WTC11 (cell line): Measurements from ENCODE around the gene NHERF1. TPM values are rescaled to one million over a fixed set of nuclear protein-coding genes. Genes with fewer than 3 reads are reported as not detected.

Experiments used
- ATAC-seq: fragments of 200-7000 bp; cut with Tn5 transposase; 2 replicates; pipeline ENCODE4 v1.10.0; 2021; ENCODE audit warnings: mild to moderate bottlenecking, moderate library complexity
- CTCF ChIA-PET: fragments of 300-600 bp; sonication (Branson Sonifier 250); formaldehyde crosslinking; loops from one replicate; lab custom pipeline; 2021; ENCODE audit warnings: antibody characterized with exemption; lab: Charles Lee
- POLR2A ChIA-PET: fragments of 350-600 bp; sonication (Branson Sonifier 250); formaldehyde crosslinking; loops from one replicate; lab custom pipeline; 2021; ENCODE audit warnings: antibody characterized with exemption; lab: Charles Lee
- DNase-seq: peaks from one replicate; pipeline ENCODE4 v3.0.0; 2021; ENCODE audit warnings: low spot score
- H3K27ac Mint-ChIP-seq: 2 replicates; pipeline ENCODE4 v1.8.0; 2021; ENCODE audit warnings: mixed read lengths
- H3K27me3 Mint-ChIP-seq: 2 replicates; pipeline ENCODE4 v1.8.0; 2021; ENCODE audit warnings: low read depth, mild to moderate bottlenecking, moderate library complexity, mixed read lengths
- H3K36me3 Mint-ChIP-seq: 2 replicates; pipeline ENCODE4 v1.8.0; 2021; ENCODE audit warnings: mixed read lengths
- H3K4me1 Mint-ChIP-seq: 2 replicates; pipeline ENCODE4 v1.8.0; 2022; ENCODE audit warnings: mixed read lengths
- H3K4me3 Mint-ChIP-seq: 2 replicates; pipeline ENCODE4 v1.8.0; 2021; ENCODE audit warnings: mild to moderate bottlenecking, moderate library complexity, mixed read lengths
- H3K9me3 Mint-ChIP-seq: 2 replicates; pipeline ENCODE4 v1.8.0; 2021; ENCODE audit warnings: mixed read lengths
- GABPB1 ChIP-seq: sonication (generic); formaldehyde crosslinking; IDR thresholded peaks from 2 replicates; pipeline ENCODE4 v1.8.1; 2023; ENCODE audit warnings: mild to moderate bottlenecking, missing genetic modification reagents
- JUN ChIP-seq: sonication (generic); formaldehyde crosslinking; IDR thresholded peaks from 2 replicates; pipeline ENCODE4 v1.8.0; 2023; ENCODE audit warnings: mild to moderate bottlenecking, missing genetic modification reagents
- MYBL2 ChIP-seq: sonication (generic); formaldehyde crosslinking; IDR thresholded peaks from 2 replicates; pipeline ENCODE4 v1.8.1; 2023; ENCODE audit warnings: mild to moderate bottlenecking, moderate library complexity, missing genetic modification reagents
- NFATC4 ChIP-seq: fragments of 250-450 bp; sonication (Bioruptor Pico); IDR thresholded peaks from 2 replicates; pipeline ENCODE4 v1.9.0; 2021; ENCODE audit warnings: mild to moderate bottlenecking
- NFE2L1 ChIP-seq: sonication (generic); formaldehyde crosslinking; IDR thresholded peaks from 2 replicates; pipeline ENCODE4 v1.8.1; 2023; ENCODE audit warnings: missing genetic modification reagents
- NR1H2 ChIP-seq: sonication (generic); formaldehyde crosslinking; IDR thresholded peaks from 2 replicates; pipeline ENCODE4 v1.9.0; 2021; ENCODE audit warnings: mild to moderate bottlenecking, moderate library complexity, missing genetic modification reagents
- NR2C2 ChIP-seq: sonication (generic); formaldehyde crosslinking; IDR thresholded peaks from 2 replicates; pipeline ENCODE4 v1.8.0; 2022; ENCODE audit warnings: mild to moderate bottlenecking, missing genetic modification reagents
- SMAD3 ChIP-seq: sonication (generic); formaldehyde crosslinking; IDR thresholded peaks from 2 replicates; pipeline ENCODE4 v1.8.0; 2022; ENCODE audit warnings: missing genetic modification reagents, mild to moderate bottlenecking, borderline replicate concordance
- ZNF219 ChIP-seq: sonication (generic); formaldehyde crosslinking; IDR thresholded peaks from 2 replicates; pipeline ENCODE4 v1.8.0; 2023; ENCODE audit warnings: missing genetic modification reagents, mild to moderate bottlenecking, borderline replicate concordance
- ZNF263 ChIP-seq: sonication (generic); formaldehyde crosslinking; IDR thresholded peaks from 2 replicates; pipeline ENCODE4 v1.8.1; 2022; ENCODE audit warnings: low read depth, mild to moderate bottlenecking, moderate library complexity, missing genetic modification reagents
- ZNF317 ChIP-seq: sonication (generic); formaldehyde crosslinking; IDR thresholded peaks from 2 replicates; pipeline ENCODE4 v1.8.1; 2023; ENCODE audit warnings: low read depth, mild to moderate bottlenecking, moderate library complexity, missing genetic modification reagents, borderline replicate concordance
- ZNF671 ChIP-seq: fragments of 250-450 bp; sonication (Bioruptor Pico); IDR thresholded peaks from 2 replicates; pipeline ENCODE4 v1.8.0; 2021; ENCODE audit warnings: mild to moderate bottlenecking
- total RNA-seq: library from RNA; stranded (reverse); gene quantifications from 3 replicates; pipeline ENCODE4 v1.2.3, GENCODE V29; 2021
- TF ChIP-seq, protein P1 (sequence below): sonication (generic); formaldehyde crosslinking; IDR thresholded peaks from 2 replicates; pipeline ENCODE4 v1.8.1; 2023; ENCODE audit warnings: mild to moderate bottlenecking, moderate library complexity, missing genetic modification reagents
- TF ChIP-seq, protein P2 (sequence below): fragments of 250-450 bp; sonication (Bioruptor Pico); conservative IDR thresholded peaks from 2 replicates; pipeline ENCODE4 v1.9.0; 2021; ENCODE audit warnings: mild to moderate bottlenecking
- TF ChIP-seq, protein P3 (sequence below): sonication (generic); formaldehyde crosslinking; conservative IDR thresholded peaks from 2 replicates; pipeline ENCODE4 v1.8.1; 2023; ENCODE audit warnings: mild to moderate bottlenecking, low read depth, missing genetic modification reagents, moderate library complexity
- TF ChIP-seq, protein P4 (sequence below): sonication (generic); formaldehyde crosslinking; IDR thresholded peaks from 2 replicates; pipeline ENCODE4 v1.8.0; 2022; ENCODE audit warnings: mild to moderate bottlenecking, missing genetic modification reagents
- TF ChIP-seq, protein P5 (sequence below): fragments of 250-450 bp; sonication (Bioruptor Pico); IDR thresholded peaks from 2 replicates; pipeline ENCODE4 v1.9.0; 2021; ENCODE audit warnings: mild to moderate bottlenecking
- TF ChIP-seq, protein P6 (sequence below): sonication (generic); formaldehyde crosslinking; IDR thresholded peaks from 2 replicates; pipeline ENCODE4 v1.8.0; 2022; ENCODE audit warnings: mild to moderate bottlenecking, missing genetic modification reagents
- TF ChIP-seq, protein P7 (sequence below): sonication (generic); formaldehyde crosslinking; IDR thresholded peaks from 2 replicates; pipeline ENCODE4 v1.8.1; 2023; ENCODE audit warnings: mild to moderate bottlenecking, missing genetic modification reagents, borderline replicate concordance

Gene NHERF1
- total RNA-seq, 1 experiment from 2014 or later: 111 TPM

DNA sequence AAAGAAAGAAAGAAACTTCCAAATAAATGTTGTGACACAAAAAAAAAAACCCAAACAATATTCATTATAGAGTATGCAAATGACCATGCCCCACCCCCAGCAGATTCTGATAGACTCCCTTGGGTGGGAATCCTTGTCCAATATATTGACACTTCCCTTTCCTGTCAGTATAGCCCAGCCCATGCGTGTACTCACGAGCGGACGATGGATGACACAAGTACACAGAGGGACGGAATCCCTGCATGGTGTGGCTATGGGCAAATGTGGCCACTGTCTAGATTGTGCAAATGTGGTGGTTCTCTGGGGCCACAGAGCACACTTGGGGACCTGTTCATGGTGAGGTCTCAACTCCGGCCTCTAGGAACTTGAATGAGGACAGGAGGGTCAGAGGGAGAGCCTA is 8.3 kb upstream of the NHERF1 start:
- no peak for ATAC-seq
- Mint-ChIP-seq H3K27ac (no peak overlapping the region; the same call in 1 of the 2 replicates), H3K27me3 (peaks cover 18% of the 10 kb centered on the region), H3K4me3 (no peak overlapping the region), H3K4me1 (peaks cover 39% of the 10 kb centered on the region), H3K9me3 (peaks cover 7% of the 10 kb centered on the region; the same call in 1 of the 2 replicates), H3K36me3 (no peaks in the 10 kb centered on the region)
- TF ChIP-seq NFE2L1 (CRISPR knock-in tag): no peak
- TF ChIP-seq ZNF219: no peak
- TF ChIP-seq JUN (CRISPR knock-in tag): no peak
- no peak for TF ChIP-seq ZNF671 (CRISPR knock-in tag)
- TF ChIP-seq ZNF263: no peak
- TF ChIP-seq MYBL2 (CRISPR knock-in tag): no peak
- TF ChIP-seq SMAD3: no peak
- TF ChIP-seq, protein P1, sequence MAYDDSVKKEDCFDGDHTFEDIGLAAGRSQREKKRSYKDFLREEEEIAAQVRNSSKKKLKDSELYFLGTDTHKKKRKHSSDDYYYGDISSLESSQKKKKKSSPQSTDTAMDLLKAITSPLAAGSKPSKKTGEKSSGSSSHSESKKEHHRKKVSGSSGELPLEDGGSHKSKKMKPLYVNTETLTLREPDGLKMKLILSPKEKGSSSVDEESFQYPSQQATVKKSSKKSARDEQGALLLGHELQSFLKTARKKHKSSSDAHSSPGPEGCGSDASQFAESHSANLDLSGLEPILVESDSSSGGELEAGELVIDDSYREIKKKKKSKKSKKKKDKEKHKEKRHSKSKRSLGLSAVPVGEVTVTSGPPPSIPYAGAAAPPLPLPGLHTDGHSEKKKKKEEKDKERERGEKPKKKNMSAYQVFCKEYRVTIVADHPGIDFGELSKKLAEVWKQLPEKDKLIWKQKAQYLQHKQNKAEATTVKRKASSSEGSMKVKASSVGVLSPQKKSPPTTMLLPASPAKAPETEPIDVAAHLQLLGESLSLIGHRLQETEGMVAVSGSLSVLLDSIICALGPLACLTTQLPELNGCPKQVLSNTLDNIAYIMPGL (CRISPR knock-in tag): no peak
- TF ChIP-seq, protein P2, sequence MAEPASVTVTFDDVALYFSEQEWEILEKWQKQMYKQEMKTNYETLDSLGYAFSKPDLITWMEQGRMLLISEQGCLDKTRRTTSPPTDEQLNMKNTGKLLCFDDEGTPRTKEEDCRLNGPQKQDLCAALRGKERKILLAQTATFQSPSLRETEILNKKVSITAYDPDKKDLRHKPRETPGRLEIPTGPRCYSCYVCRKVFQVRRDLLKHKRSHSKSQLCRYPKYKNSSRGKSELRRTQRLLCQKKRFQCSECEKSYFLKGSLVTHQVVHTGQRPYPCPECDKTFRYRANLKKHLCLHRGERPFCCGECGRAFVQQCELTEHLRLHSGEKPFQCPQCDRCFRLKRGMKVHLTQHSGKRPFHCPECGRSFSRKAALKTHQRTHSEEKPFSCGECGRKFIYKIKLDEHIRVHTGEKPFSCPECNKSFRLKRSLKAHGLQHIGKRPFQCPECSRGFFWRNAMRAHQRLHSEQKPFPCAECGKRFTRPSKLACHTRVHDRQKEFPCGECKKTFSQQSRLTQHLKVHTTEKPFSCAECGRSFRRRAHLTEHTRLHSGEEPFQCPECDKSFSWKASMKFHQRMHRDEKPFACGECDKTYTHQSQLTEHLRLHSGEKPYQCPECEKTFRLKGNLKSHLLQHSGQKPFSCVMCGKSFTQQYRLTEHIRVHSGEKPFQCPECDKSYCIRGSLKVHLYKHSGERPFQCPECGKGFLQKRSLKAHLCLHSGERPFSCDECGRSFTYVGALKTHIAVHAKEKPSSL: no peak
- TF ChIP-seq, protein P3, sequence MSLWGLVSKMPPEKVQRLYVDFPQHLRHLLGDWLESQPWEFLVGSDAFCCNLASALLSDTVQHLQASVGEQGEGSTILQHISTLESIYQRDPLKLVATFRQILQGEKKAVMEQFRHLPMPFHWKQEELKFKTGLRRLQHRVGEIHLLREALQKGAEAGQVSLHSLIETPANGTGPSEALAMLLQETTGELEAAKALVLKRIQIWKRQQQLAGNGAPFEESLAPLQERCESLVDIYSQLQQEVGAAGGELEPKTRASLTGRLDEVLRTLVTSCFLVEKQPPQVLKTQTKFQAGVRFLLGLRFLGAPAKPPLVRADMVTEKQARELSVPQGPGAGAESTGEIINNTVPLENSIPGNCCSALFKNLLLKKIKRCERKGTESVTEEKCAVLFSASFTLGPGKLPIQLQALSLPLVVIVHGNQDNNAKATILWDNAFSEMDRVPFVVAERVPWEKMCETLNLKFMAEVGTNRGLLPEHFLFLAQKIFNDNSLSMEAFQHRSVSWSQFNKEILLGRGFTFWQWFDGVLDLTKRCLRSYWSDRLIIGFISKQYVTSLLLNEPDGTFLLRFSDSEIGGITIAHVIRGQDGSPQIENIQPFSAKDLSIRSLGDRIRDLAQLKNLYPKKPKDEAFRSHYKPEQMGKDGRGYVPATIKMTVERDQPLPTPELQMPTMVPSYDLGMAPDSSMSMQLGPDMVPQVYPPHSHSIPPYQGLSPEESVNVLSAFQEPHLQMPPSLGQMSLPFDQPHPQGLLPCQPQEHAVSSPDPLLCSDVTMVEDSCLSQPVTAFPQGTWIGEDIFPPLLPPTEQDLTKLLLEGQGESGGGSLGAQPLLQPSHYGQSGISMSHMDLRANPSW (CRISPR knock-in tag): no peak
- POLR2A ChIA-PET: no interaction called here
- CTCF ChIA-PET: interaction anchor here (0.6 kb wide), 1 partner anchor 43 kb away, joined by 3 read pairs; no protein-coding TSS in a partner anchor
- no peak for DNase-seq

DNA sequence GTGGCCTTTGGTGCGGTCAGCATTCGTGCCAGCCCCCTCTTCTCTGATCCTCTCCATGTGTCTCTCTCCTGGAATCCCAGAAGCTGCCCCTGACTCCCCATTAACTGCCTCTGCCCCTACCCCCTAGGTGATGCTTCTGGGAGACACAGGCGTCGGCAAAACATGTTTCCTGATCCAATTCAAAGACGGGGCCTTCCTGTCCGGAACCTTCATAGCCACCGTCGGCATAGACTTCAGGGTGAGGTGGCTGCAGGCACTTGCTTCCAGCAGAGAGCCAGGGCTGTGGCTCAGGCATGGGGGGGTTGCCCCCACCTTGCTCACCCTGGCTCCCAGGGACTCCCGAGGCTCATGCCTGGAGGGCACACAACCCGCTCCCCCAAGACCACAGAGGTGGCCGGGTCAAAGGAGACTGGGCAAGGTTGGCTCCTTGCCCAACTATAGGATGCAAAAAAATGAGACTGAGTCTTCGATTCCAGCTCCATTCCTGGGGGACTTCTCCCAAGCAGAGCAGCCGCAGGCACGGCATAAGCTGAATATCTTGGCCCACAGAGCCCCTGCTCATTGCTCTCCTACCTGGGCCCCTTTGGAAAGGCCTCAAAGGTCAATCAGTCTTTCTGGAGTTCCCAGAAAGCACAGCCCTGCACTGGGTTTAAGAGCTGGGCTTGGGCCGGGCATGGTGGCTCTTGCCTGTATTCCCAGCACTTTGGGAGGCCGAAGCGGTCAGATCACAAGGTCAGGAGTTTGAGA is 7.6 kb upstream of the NHERF1 start:
- Mint-ChIP-seq H3K27me3 (peaks cover 12% of the 10 kb centered on the region), H3K27ac (no peak overlapping the region), H3K9me3 (peaks cover 7% of the 10 kb centered on the region; the same call in 1 of the 2 replicates), H3K4me3 (no peak overlapping the region), H3K4me1 (peaks cover 45% of the 10 kb centered on the region), H3K36me3 (no peaks in the 10 kb centered on the region)
- POLR2A ChIA-PET: no interaction called here
- DNase-seq (no peak), ATAC-seq (no peak)
- CTCF ChIA-PET: interaction anchor here (0.8 to 2.5 kb wide), 5 partner anchors 9 to 83 kb away, joined by 3 to 22 read pairs (median 4); no protein-coding TSS in a partner anchor
- TF ChIP-seq, protein P4, sequence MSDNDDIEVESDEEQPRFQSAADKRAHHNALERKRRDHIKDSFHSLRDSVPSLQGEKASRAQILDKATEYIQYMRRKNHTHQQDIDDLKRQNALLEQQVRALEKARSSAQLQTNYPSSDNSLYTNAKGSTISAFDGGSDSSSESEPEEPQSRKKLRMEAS (CRISPR knock-in tag): no peak
- no peak for TF ChIP-seq NFATC4 (CRISPR knock-in tag)
- TF ChIP-seq, protein P5, sequence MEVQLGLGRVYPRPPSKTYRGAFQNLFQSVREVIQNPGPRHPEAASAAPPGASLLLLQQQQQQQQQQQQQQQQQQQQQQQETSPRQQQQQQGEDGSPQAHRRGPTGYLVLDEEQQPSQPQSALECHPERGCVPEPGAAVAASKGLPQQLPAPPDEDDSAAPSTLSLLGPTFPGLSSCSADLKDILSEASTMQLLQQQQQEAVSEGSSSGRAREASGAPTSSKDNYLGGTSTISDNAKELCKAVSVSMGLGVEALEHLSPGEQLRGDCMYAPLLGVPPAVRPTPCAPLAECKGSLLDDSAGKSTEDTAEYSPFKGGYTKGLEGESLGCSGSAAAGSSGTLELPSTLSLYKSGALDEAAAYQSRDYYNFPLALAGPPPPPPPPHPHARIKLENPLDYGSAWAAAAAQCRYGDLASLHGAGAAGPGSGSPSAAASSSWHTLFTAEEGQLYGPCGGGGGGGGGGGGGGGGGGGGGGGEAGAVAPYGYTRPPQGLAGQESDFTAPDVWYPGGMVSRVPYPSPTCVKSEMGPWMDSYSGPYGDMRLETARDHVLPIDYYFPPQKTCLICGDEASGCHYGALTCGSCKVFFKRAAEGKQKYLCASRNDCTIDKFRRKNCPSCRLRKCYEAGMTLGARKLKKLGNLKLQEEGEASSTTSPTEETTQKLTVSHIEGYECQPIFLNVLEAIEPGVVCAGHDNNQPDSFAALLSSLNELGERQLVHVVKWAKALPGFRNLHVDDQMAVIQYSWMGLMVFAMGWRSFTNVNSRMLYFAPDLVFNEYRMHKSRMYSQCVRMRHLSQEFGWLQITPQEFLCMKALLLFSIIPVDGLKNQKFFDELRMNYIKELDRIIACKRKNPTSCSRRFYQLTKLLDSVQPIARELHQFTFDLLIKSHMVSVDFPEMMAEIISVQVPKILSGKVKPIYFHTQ (CRISPR knock-in tag): no peak
- no peak for TF ChIP-seq ZNF317 (CRISPR knock-in tag)
- TF ChIP-seq NR1H2: no peak
- TF ChIP-seq GABPB1: no peak
- TF ChIP-seq, protein P6, sequence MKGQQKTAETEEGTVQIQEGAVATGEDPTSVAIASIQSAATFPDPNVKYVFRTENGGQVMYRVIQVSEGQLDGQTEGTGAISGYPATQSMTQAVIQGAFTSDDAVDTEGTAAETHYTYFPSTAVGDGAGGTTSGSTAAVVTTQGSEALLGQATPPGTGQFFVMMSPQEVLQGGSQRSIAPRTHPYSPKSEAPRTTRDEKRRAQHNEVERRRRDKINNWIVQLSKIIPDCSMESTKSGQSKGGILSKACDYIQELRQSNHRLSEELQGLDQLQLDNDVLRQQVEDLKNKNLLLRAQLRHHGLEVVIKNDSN (CRISPR knock-in tag): no peak
- no peak for TF ChIP-seq NR2C2 (CRISPR knock-in tag)
- TF ChIP-seq, protein P7, sequence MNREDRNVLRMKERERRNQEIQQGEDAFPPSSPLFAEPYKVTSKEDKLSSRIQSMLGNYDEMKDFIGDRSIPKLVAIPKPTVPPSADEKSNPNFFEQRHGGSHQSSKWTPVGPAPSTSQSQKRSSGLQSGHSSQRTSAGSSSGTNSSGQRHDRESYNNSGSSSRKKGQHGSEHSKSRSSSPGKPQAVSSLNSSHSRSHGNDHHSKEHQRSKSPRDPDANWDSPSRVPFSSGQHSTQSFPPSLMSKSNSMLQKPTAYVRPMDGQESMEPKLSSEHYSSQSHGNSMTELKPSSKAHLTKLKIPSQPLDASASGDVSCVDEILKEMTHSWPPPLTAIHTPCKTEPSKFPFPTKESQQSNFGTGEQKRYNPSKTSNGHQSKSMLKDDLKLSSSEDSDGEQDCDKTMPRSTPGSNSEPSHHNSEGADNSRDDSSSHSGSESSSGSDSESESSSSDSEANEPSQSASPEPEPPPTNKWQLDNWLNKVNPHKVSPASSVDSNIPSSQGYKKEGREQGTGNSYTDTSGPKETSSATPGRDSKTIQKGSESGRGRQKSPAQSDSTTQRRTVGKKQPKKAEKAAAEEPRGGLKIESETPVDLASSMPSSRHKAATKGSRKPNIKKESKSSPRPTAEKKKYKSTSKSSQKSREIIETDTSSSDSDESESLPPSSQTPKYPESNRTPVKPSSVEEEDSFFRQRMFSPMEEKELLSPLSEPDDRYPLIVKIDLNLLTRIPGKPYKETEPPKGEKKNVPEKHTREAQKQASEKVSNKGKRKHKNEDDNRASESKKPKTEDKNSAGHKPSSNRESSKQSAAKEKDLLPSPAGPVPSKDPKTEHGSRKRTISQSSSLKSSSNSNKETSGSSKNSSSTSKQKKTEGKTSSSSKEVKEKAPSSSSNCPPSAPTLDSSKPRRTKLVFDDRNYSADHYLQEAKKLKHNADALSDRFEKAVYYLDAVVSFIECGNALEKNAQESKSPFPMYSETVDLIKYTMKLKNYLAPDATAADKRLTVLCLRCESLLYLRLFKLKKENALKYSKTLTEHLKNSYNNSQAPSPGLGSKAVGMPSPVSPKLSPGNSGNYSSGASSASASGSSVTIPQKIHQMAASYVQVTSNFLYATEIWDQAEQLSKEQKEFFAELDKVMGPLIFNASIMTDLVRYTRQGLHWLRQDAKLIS (CRISPR knock-in tag): no peak
